ENCODE results near the gene KCTD7.
"Not testable (repeated sequence)": the region's sequence is repeated elsewhere in the genome, so short reads cannot be mapped to it uniquely, and the experiment has no call there.

GRCh38 chr7:66672432-66673123 is 43.9 kb downstream of the KCTD7 start:
- TF ChIP-seq CTCF, POLR2A (IDR thresholded peaks at IDR 0.05): not testable (repeated sequence)

Data from body of pancreas (tissue), 4 donors.